ENCODE results near the gene MAP3K21.

- TF ChIP-seq CTCF (conservative IDR thresholded peaks at IDR 0.05; ENCODE audit: low read depth, low read length) (no peak), USF2 (IDR thresholded peaks at IDR 0.05; ENCODE audit: low read depth, low read length) (no peak), ELK1 (IDR thresholded peaks at IDR 0.05; ENCODE audit: borderline replicate concordance, low read depth, low read length) (no peak), MAZ (IDR thresholded peaks at IDR 0.05; ENCODE audit: borderline replicate concordance, low read depth, low read length) (no peak), POLR2A (IDR thresholded peaks at IDR 0.05; ENCODE audit: low read depth, low read length) (no peak), SMC3 (IDR thresholded peaks at IDR 0.05; ENCODE audit: low read depth, low read length) (no peak), CEBPB (IDR thresholded peaks at IDR 0.05; ENCODE audit: low read depth, low read length) (no peak), MAFK (IDR thresholded peaks at IDR 0.05; ENCODE audit: low read depth, low read length) (no peak), BHLHE40 (IDR thresholded peaks at IDR 0.05; ENCODE audit: low read depth, low read length) (no peak)
Measured at GRCh38 chr1:233354983-233355382, 27.5 kb downstream of the MAP3K21 start.
